Subcutaneous adipose tissue (tissue), 4 donors: Measurements from ENCODE around the gene CSNK1G1. TPM values are rescaled to one million over a fixed set of nuclear protein-coding genes. Genes with fewer than 3 reads are reported as not detected.

ENCODE experiments used
- CTCF ChIP-seq: fragments of 450-650 bp; IDR thresholded peaks from one replicate; pipeline ENCODE4 v1.5.1; 2016; ENCODE audit warnings: low read depth, mild to moderate bottlenecking, control low read depth, antibody characterized with exemption, moderate library complexity
- total RNA-seq, 4 donors: library from RNA; depleted of rRNA; stranded (reverse); fragments of >200 nt; gene quantifications; one replicate each; pipeline ENCODE4 v1.1.0, GENCODE V29; 2016

The CSNK1G1 gene
- total RNA-seq, 4 donors from 2014 or later = 13.0 to 26.7 (median 16.2) TPM

- no peak for TF ChIP-seq CTCF
Measured at GRCh38 chr15:64225804-64226203, 130.2 kb downstream of the CSNK1G1 start.

- TF ChIP-seq CTCF = no peak
Measured at GRCh38 chr15:64224511-64224910, 131.5 kb downstream of the CSNK1G1 start.

DNA sequence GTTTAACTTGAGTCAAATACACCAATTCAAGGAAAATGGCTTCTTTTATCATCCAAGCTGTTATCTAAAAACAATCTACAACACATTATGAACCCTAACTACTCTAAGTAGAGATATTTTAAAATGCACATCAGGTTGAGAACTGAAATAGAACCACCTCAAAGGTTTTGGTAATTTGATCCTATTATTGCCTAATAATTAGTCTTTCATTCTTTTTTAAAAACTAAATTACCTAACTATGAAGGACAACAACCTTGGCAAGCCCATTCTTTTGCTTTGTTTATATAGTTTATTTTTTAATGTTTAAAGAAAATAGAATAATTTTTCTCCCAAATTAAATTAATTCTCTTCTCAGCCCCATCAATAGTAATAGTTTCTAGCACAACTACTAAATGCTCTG, 132.1 kb downstream of the CSNK1G1 start:
- no peak for TF ChIP-seq CTCF

DNA sequence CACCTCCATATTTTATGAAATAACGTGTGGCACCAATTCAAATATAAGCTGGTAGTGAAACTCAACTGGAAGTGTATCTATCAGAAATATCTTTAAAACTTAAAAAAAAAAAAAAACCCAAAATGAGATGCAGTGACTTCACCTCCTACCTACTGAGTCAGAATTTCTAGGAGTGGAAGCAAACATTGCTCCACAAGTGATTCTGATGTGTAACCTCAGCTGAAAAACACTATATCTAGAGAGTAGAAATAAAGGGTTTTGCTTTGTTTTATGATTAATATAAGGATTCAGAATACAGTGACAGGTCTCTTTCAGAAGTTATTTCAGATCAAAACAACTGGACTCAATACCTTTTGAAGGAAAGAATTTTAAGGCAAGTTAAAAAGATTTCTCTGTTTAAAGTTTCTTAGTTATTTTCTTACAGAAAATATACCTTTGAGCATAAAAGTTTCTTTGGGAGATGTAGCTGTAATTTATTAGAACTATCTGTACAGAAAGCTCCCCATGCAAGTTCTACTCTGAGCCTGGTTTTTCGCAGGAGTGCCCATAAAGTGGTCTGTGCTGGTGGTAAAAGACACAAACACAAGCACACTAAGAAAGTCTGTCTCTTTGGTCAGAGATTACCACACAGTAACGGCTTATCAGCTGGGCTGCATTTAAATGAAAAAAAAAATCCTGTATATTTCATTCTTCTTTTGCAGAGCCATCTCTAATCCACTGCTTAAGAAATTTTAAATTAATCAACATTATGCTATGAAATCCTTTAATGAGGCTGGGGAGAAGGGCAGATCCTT, 133.2 kb downstream of the CSNK1G1 start:
- no peak for TF ChIP-seq CTCF

GRCh38 chr15:64216730-64217428, 139.1 kb downstream of the CSNK1G1 start:
- no peak for TF ChIP-seq CTCF

- TF ChIP-seq CTCF = no peak
Measured at GRCh38 chr15:64216196-64216595, 139.8 kb downstream of the CSNK1G1 start.

DNA sequence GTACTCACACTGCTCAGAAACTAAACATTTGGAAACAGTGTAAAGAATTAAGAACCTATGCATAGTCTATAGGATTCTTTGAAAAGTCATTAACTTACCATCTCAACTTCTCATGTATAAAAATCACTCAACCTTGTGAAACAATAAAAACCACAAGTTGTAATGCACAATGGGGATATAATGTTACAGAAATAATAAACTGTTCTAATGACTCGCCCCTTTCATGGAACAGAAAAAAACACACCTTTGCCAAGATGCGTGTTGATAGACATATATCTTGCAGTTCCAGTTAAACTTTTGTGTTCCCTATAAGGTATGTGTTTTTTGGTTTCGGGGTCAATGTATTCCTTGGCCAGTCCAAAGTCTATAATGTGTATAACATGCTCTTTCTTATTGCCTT, 142.3 kb downstream of the CSNK1G1 start:
- TF ChIP-seq CTCF = no peak
